ENCODE data around the gene PSMD2.
A peak's percentile ranks its signal among the peaks of the same experiment; 100 is the strongest.
"Not testable (repeated sequence)": the region's sequence is repeated elsewhere in the genome, so short reads cannot be mapped to it uniquely, and the experiment has no call there.

PSMD2 gene

GRCh38 chr3:184261270-184261853 is 37.7 kb upstream of the PSMD2 start, which contains the start of gene CAMK2N2:
Gene CAMK2N2 (minus strand): TSS chr3:184261553. CDS start chr3:184261285, 268 bp downstream.
- H3K4me1 ChIP-seq (ENCODE audit: control insufficient read depth in 1 of 2, insufficient read depth in 1 of 2, low read depth in 1 of 2, low read length in 1 of 2), result peaks cover 15 to 26% of the 10 kb centered on the region in 2 experiments
- no peaks in the 10 kb centered on the region for H3K9me3 ChIP-seq
- TF ChIP-seq, protein P1, sequence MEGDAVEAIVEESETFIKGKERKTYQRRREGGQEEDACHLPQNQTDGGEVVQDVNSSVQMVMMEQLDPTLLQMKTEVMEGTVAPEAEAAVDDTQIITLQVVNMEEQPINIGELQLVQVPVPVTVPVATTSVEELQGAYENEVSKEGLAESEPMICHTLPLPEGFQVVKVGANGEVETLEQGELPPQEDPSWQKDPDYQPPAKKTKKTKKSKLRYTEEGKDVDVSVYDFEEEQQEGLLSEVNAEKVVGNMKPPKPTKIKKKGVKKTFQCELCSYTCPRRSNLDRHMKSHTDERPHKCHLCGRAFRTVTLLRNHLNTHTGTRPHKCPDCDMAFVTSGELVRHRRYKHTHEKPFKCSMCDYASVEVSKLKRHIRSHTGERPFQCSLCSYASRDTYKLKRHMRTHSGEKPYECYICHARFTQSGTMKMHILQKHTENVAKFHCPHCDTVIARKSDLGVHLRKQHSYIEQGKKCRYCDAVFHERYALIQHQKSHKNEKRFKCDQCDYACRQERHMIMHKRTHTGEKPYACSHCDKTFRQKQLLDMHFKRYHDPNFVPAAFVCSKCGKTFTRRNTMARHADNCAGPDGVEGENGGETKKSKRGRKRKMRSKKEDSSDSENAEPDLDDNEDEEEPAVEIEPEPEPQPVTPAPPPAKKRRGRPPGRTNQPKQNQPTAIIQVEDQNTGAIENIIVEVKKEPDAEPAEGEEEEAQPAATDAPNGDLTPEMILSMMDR (IDR thresholded peaks at IDR 0.05), result no peak
- peaks cover 88% of the 10 kb centered on the region for H3K27me3 ChIP-seq
- no peak within 1 kb of the TSS for H3K27ac ChIP-seq
- no peaks in the 10 kb centered on the region for H3K36me3 ChIP-seq
- peak within 1 kb of the TSS; percentile 3 to 51 for H3K4me3 ChIP-seq (ENCODE audit: low read depth in 1 of 2, low read length in 1 of 2)

- Histone ChIP-seq H3K9me3 (no peaks in the 10 kb centered on the region), H3K4me1 (ENCODE audit: control insufficient read depth in 1 of 2, insufficient read depth in 1 of 2, low read depth in 1 of 2, low read length in 1 of 2) (peaks cover 15 to 26% of the 10 kb centered on the region in 2 experiments), H3K27ac (no peak overlapping the region), H3K36me3 (no peaks in the 10 kb centered on the region), H3K27me3 (peaks cover 96% of the 10 kb centered on the region), H3K4me3 (ENCODE audit: low read depth in 1 of 2, low read length in 1 of 2) (peak overlapping the region; percentile 3 to 51)
- TF ChIP-seq, protein P1 (IDR thresholded peaks at IDR 0.05), result no peak
Measured at GRCh38 chr3:184261854-184262763, 36.9 kb upstream of the PSMD2 start.

DNA sequence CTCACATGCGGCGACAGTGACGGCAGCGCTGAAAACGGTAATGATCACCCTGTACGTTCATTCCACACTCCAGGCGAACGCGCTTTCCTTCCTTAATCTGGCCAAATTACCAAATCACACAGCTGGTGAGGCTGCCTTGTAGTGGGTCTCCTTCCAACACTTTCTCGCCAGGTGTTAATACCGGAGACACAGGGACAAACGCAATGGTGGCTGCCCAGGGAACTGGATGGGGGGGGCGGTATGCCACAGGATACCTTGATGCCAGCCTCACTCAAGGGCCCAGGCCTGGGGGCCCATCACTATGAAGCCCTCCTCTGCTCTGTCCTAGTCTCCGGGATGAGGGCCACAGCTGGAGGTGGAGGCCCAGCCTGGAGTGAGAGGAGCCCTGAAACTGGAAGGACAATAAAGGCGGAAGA is 36.3 kb upstream of the PSMD2 start:
- no peaks in the 10 kb centered on the region for H3K36me3 ChIP-seq
- no peak overlapping the region for H3K27ac ChIP-seq
- no peak overlapping the region for H3K4me3 ChIP-seq (ENCODE audit: low read depth in 1 of 2, low read length in 1 of 2)
- no peaks in the 10 kb centered on the region for H3K9me3 ChIP-seq
- H3K27me3 ChIP-seq, result peaks cover 98% of the 10 kb centered on the region
- peaks cover 15 to 26% of the 10 kb centered on the region in 2 experiments for H3K4me1 ChIP-seq (ENCODE audit: control insufficient read depth in 1 of 2, insufficient read depth in 1 of 2, low read depth in 1 of 2, low read length in 1 of 2)
- TF ChIP-seq, protein P1 (IDR thresholded peaks at IDR 0.05), result no peak

DNA sequence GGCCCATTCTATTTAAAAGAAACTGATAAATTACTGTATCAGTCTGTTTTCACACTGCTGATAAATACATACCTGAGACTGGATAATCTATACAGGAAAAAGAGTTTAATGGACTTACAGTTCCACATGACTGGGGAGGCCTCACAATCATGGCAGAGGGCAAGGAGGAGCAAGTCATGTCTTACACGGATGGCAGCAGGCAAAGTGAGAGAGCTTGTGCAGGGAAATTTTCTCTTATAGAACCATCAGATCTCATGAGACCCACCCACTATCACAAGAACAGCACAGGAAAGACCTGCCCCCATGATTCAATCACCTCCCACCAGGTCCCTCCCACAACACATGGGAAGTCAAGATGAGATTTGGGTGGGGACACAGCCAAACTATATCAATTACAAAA is 31.8 kb upstream of the PSMD2 start:
- not testable (repeated sequence) for H3K36me3 ChIP-seq; H3K9me3 ChIP-seq; H3K4me1 ChIP-seq (ENCODE audit: control insufficient read depth in 1 of 2, insufficient read depth in 1 of 2, low read depth in 1 of 2, low read length in 1 of 2); H3K4me3 ChIP-seq (ENCODE audit: low read depth in 1 of 2, low read length in 1 of 2); H3K27ac ChIP-seq
- peaks cover 91% of the 10 kb centered on the region for H3K27me3 ChIP-seq

DNA sequence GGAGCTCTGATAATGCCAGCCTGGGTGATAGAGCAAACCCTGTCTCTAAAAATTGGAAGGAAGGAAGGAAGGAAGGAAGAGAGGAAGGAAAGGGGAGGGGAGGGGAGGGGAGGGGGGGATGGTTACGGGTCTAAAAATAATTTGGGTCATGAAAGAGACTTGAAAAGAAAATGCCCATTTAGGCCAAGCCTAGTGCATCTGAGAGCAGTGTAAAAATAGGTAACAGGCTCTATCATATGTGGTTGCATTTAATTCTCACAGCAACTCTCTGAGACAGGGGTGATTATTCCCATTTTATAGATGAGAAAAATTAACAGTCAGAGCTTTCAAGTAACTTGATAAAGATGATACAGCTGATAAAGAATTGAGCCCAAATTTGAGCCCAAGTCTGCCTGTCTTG is 26.8 kb upstream of the PSMD2 start:
- no peaks in the 10 kb centered on the region for H3K4me1 ChIP-seq (ENCODE audit: control insufficient read depth in 1 of 2, insufficient read depth in 1 of 2, low read depth in 1 of 2, low read length in 1 of 2)
- H3K27ac ChIP-seq, result no peak overlapping the region
- H3K36me3 ChIP-seq, result no peaks in the 10 kb centered on the region
- TF ChIP-seq, protein P1 (IDR thresholded peaks at IDR 0.05), result no peak
- no peak overlapping the region for H3K4me3 ChIP-seq (ENCODE audit: low read depth in 1 of 2, low read length in 1 of 2)
- no peaks in the 10 kb centered on the region for H3K9me3 ChIP-seq
- peaks cover 93% of the 10 kb centered on the region for H3K27me3 ChIP-seq

- H3K27me3 ChIP-seq, result peaks cover 92% of the 10 kb centered on the region
- no peak overlapping the region for H3K4me3 ChIP-seq (ENCODE audit: low read depth in 1 of 2, low read length in 1 of 2)
Measured at GRCh38 chr3:184275381-184275701, 23.7 kb upstream of the PSMD2 start.

More at GRCh38 chr3:184275381-184275701, 23.7 kb upstream of the PSMD2 start:
- Histone ChIP-seq H3K36me3 (no peaks in the 10 kb centered on the region), H3K27ac (no peak overlapping the region), H3K9me3 (no peaks in the 10 kb centered on the region), H3K4me1 (ENCODE audit: control insufficient read depth in 1 of 2, insufficient read depth in 1 of 2, low read depth in 1 of 2, low read length in 1 of 2) (no peaks in the 10 kb centered on the region)
- TF ChIP-seq, protein P1 (IDR thresholded peaks at IDR 0.05), result no peak

All from neutrophil (primary cell).